Suprapubic skin (tissue), 4 donors: ENCODE data around the gene MATK. TPM values are rescaled to one million over a fixed set of nuclear protein-coding genes. Genes with fewer than 3 reads are reported as not detected.

ENCODE experiments used
- DNase-seq, 2 donors: peaks; one replicate each; pipeline ENCODE4 v3.0.0-alpha.2; 2019; ENCODE audit warnings: low spot score in 2 of 2
- H3K27ac ChIP-seq: fragments of 200-600 bp; sonication (generic); one replicate; pipeline ENCODE4 v1.5.1; 2019
- H3K27me3 ChIP-seq: fragments of 200-600 bp; sonication (generic); one replicate; pipeline ENCODE4 v1.5.1; 2019
- H3K36me3 ChIP-seq: fragments of 200-600 bp; sonication (generic); one replicate; pipeline ENCODE4 v1.5.1; 2019
- H3K4me1 ChIP-seq: fragments of 200-600 bp; sonication (generic); one replicate; pipeline ENCODE4 v1.5.1; 2019
- H3K4me3 ChIP-seq: fragments of 200-600 bp; sonication (generic); one replicate; pipeline ENCODE4 v1.5.1; 2019; ENCODE audit warnings: mild to moderate bottlenecking
- H3K9me3 ChIP-seq: fragments of 200-600 bp; sonication (generic); one replicate; pipeline ENCODE4 v1.5.1; 2019
- CTCF ChIP-seq, 2 donors: fragments of 200-600 bp in 1 of 2; fragments of 450-650 bp in 1 of 2; sonication (generic) in 1 of 2; IDR thresholded peaks; one replicate each; pipeline ENCODE4 v1.5.1; 2016 to 2019; ENCODE audit warnings: antibody characterized with exemption in 2 of 2, mild to moderate bottlenecking in 1 of 2, moderate library complexity in 1 of 2
- EP300 ChIP-seq: sonication (generic); formaldehyde crosslinking; IDR thresholded peaks from one replicate; pipeline ENCODE4 v1.6.1; 2017; ENCODE audit warnings: antibody characterized with exemption
- POLR2A ChIP-seq, 2 donors: fragments of 450-650 bp; IDR thresholded peaks; one replicate each; pipeline ENCODE4 v1.6.1; 2017; ENCODE audit warnings: antibody characterized with exemption in 2 of 2, mild to moderate bottlenecking in 2 of 2, moderate library complexity in 2 of 2
- POLR2AphosphoS5 ChIP-seq, 3 donors: sonication (generic); formaldehyde crosslinking; IDR thresholded peaks; one replicate each; pipeline ENCODE4 v1.6.1; 2017; ENCODE audit warnings: antibody characterized with exemption in 3 of 3
- WGBS: methylation state at CpG from one replicate; pipeline ENCODE4 v1.1.5; 2018; 5-methylcytosine and 5-hydroxymethylcytosine counted together
- total RNA-seq, 4 donors: library from RNA; depleted of rRNA; stranded (reverse); fragments of >200 nt; gene quantifications; one replicate each; pipeline ENCODE4 v1.1.0, GENCODE V29; 2016

MATK gene
- total RNA-seq, 4 donors from 2014 or later = 0.57 to 5.4 (median 2.0) TPM

- Histone ChIP-seq H3K4me1 (no peaks in the 10 kb centered on the region), H3K27me3 (peaks cover 3% of the 10 kb centered on the region), H3K27ac (no peak overlapping the region), H3K9me3 (peaks cover 9% of the 10 kb centered on the region), H3K36me3 (no peaks in the 10 kb centered on the region), H3K4me3 (no peak overlapping the region)
- TF ChIP-seq EP300 = no peak
- TF ChIP-seq POLR2A (IDR thresholded peaks at IDR 0.05) = no peak
- no peak for TF ChIP-seq CTCF (IDR thresholded peaks at IDR 0.05)
- TF ChIP-seq POLR2AphosphoS5 (IDR thresholded peaks at IDR 0.05) = no peak
- 91% methylated on average over 1 of the region's 1 CpG for WGBS
- no peak for DNase-seq
Observed at GRCh38 chr19:3776479-3777040, 9.6 kb downstream of the MATK start.

- no peak overlapping the region for H3K27ac ChIP-seq
- no peaks in the 10 kb centered on the region for H3K4me1 ChIP-seq
- H3K4me3 ChIP-seq = no peak overlapping the region
- TF ChIP-seq POLR2AphosphoS5 (IDR thresholded peaks at IDR 0.05) (no peak), CTCF (IDR thresholded peaks at IDR 0.05) (no peak), POLR2A (IDR thresholded peaks at IDR 0.05) (no peak), EP300 (no peak)
- H3K36me3 ChIP-seq = no peaks in the 10 kb centered on the region
- H3K9me3 ChIP-seq = peaks cover 2% of the 10 kb centered on the region
- H3K27me3 ChIP-seq = peaks cover 3% of the 10 kb centered on the region
- no peak for DNase-seq
- no CpG with 5 or more reads among the region's 5 CpGs for WGBS
Observed at GRCh38 chr19:3775831-3776230, 10.3 kb downstream of the MATK start.

- DNase-seq = no peak
- Histone ChIP-seq H3K4me1 (no peaks in the 10 kb centered on the region), H3K36me3 (no peaks in the 10 kb centered on the region), H3K27me3 (peaks cover 3% of the 10 kb centered on the region), H3K27ac (no peak overlapping the region), H3K4me3 (no peak overlapping the region), H3K9me3 (no peaks in the 10 kb centered on the region)
- TF ChIP-seq POLR2A (IDR thresholded peaks at IDR 0.05) (no peak), EP300 (no peak), POLR2AphosphoS5 (IDR thresholded peaks at IDR 0.05) (no peak), CTCF (IDR thresholded peaks at IDR 0.05) (no peak)
- WGBS = no CpG with 5 or more reads among the region's 2 CpGs
Observed at GRCh38 chr19:3775374-3775711, 10.8 kb downstream of the MATK start.

GRCh38 chr19:3774621-3775373 is 11.4 kb downstream of the MATK start:
- Histone ChIP-seq H3K36me3 (no peaks in the 10 kb centered on the region), H3K27me3 (peaks cover 3% of the 10 kb centered on the region), H3K4me1 (no peaks in the 10 kb centered on the region), H3K4me3 (no peak overlapping the region), H3K27ac (no peak overlapping the region), H3K9me3 (no peaks in the 10 kb centered on the region)
- DNase-seq = no peak
- TF ChIP-seq POLR2AphosphoS5 (IDR thresholded peaks at IDR 0.05) = no peak
- no peak for TF ChIP-seq EP300
- TF ChIP-seq POLR2A (IDR thresholded peaks at IDR 0.05) = no peak
- no peak for TF ChIP-seq CTCF (IDR thresholded peaks at IDR 0.05)
- 80% methylated on average over 3 of the region's 25 CpGs for WGBS

- no peak for DNase-seq
- Histone ChIP-seq H3K4me3 (no peak overlapping the region), H3K27ac (no peak overlapping the region), H3K4me1 (no peaks in the 10 kb centered on the region), H3K27me3 (peaks cover 3% of the 10 kb centered on the region), H3K9me3 (no peaks in the 10 kb centered on the region), H3K36me3 (peaks cover under 1% of the 10 kb centered on the region)
- WGBS = 84% methylated on average over 12 of the region's 12 CpGs
- TF ChIP-seq POLR2A (IDR thresholded peaks at IDR 0.05) (no peak), POLR2AphosphoS5 (IDR thresholded peaks at IDR 0.05) (no peak), EP300 (no peak), CTCF (IDR thresholded peaks at IDR 0.05) (no peak)
Observed at GRCh38 chr19:3773814-3774515, 12.2 kb downstream of the MATK start.
